Fibroblast of lung (primary cell): Measurements from ENCODE around the gene CAPN13.

Source experiments
- CTCF ChIP-seq, 2 donors: IDR thresholded peaks in 1 of 2; conservative IDR thresholded peaks in 1 of 2; 1 replicate in 1 of 2; 2 replicates in 1 of 2; pipeline ENCODE4 v1.5.1; 2011 to 2012; ENCODE audit warnings: low read length in 2 of 2, control low read depth in 1 of 2, inconsistent platforms in 1 of 2, low read depth in 1 of 2, mild to moderate bottlenecking in 1 of 2
- EZH2 ChIP-seq: IDR thresholded peaks from 2 replicates; pipeline ENCODE4 v1.5.1; 2012; ENCODE audit warnings: low read length, control low read depth, mild to moderate bottlenecking; ENCODE audit errors: missing control alignments

- TF ChIP-seq CTCF (conservative IDR thresholded peaks at IDR 0.05 in 1 of 2, IDR thresholded peaks at IDR 0.05 in 1 of 2; ENCODE audit: low read depth in 1 of 2, low read length in 2 of 2) = no peak
- no peak for TF ChIP-seq EZH2
These were observed 126.2 kb downstream of the CAPN13 start for GRCh38 chr2:30681022-30681421.
